Right cardiac atrium (tissue), 5 donors: Measurements from ENCODE around the gene AGO4. TPM values are rescaled to one million over a fixed set of nuclear protein-coding genes. Genes with fewer than 3 reads are reported as not detected.
A peak's percentile ranks its signal among the peaks of the same experiment; 100 is the strongest.
"Not testable (repeated sequence)": the region's sequence is repeated elsewhere in the genome, so short reads cannot be mapped to it uniquely, and the experiment has no call there.

Experiments used
- ATAC-seq, 2 donors: fragments of 200-7000 bp; cut with Tn5 transposase; one replicate each; pipeline versions ENCODE4 v1.8.0 to v1.9.1; 2020; ENCODE audit warnings: moderate library complexity in 2 of 2, mild to moderate bottlenecking in 1 of 2
- DNase-seq, 3 donors: peaks; one replicate each; pipeline ENCODE4 v3.0.0-alpha.2; 2020
- H3K27ac ChIP-seq: one replicate; pipeline ENCODE4 v1.5.1; 2013; ENCODE audit warnings: mild to moderate bottlenecking, low read length, control low read depth, moderate library complexity
- H3K27me3 ChIP-seq: one replicate; pipeline ENCODE4 v1.6.1; 2013; ENCODE audit not compliant: control insufficient read depth, insufficient read depth
- H3K4me1 ChIP-seq: one replicate; pipeline ENCODE4 v1.6.1; 2013; ENCODE audit warnings: low read length; ENCODE audit not compliant: control insufficient read depth, insufficient read depth
- H3K4me3 ChIP-seq: one replicate; pipeline ENCODE4 v1.5.1; 2013; ENCODE audit warnings: low read length, control low read depth
- H3K9me3 ChIP-seq: one replicate; pipeline ENCODE4 v1.6.1; 2013; ENCODE audit warnings: low read length; ENCODE audit not compliant: control insufficient read depth
- WGBS: extraction: QIAGEN DNeasy Blood & Tissue Kit; methylation state at CpG from one replicate; pipeline ENCODE4 v1.1.7; 2013; 5-methylcytosine and 5-hydroxymethylcytosine counted together
- intact Hi-C, 4 donors: fragments of 100-400 bp; cut with DNase I; formaldehyde crosslinking; loops; one replicate each; pipeline versions ENCODE4 v1.11.0 to v1.14.0; 2022 to 2023
- polyA plus RNA-seq: library from polyadenylated mRNA; stranded (reverse); fragments of 200-250 nt; gene quantifications from one replicate; pipeline ENCODE4 v1.2.3, GENCODE V29; 2013
- total RNA-seq, 4 donors: library from RNA; stranded (reverse); fragmentation: NEBNext Ultra II Directional; extraction: Animal tissue kit (Norgen Biotek cat#: 25700); gene quantifications; one replicate each; pipeline ENCODE4 v1.2.1, GENCODE V29; 2021
- donor health status: healthy with polysubstance abuse.
- donor health status: DM: no; HTN: yes; CAD: no.
- donor health status: DM: no; HTN: no; CAD: no.
- donor health status: DM: no; HTN: yes; CAD: no; lungs with severe emphysema.
- donor health status: DM: yes; HTN: yes; CAD: no.

AGO4 gene
- total and polyA plus RNA-seq, 5 donors: 8.5 to 22.9 (median 19.4) TPM

DNA sequence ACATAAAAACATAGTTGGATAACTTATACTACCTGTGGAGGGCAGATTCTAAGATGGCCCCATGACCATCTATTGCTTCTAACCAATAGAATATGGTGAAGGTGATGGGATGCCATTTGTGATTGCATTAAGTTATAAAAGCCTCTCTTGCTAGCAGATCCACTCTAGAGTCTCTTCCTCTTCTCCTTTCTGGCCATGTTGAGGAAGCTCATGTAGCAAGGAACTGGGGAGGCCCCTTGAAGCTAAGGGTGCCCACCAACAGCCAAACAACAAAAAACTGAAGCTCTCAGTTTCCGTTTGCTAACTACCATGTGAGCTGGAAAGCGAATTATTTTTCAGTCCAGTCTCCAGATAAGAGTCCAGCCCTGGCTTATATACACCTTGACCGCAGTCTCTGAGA is 59.2 kb downstream of the AGO4 start:
- ATAC-seq (no peak), DNase-seq (no peak)
- Histone ChIP-seq H3K4me1 (peaks cover 2% of the 10 kb centered on the region), H3K4me3 (no peak overlapping the region), H3K9me3 (no peaks in the 10 kb centered on the region), H3K27ac (no peak overlapping the region), H3K27me3 (no peaks in the 10 kb centered on the region)
- 75% methylated on average over 3 of the region's 3 CpGs for WGBS
- intact Hi-C loops: no loop called here

DNA sequence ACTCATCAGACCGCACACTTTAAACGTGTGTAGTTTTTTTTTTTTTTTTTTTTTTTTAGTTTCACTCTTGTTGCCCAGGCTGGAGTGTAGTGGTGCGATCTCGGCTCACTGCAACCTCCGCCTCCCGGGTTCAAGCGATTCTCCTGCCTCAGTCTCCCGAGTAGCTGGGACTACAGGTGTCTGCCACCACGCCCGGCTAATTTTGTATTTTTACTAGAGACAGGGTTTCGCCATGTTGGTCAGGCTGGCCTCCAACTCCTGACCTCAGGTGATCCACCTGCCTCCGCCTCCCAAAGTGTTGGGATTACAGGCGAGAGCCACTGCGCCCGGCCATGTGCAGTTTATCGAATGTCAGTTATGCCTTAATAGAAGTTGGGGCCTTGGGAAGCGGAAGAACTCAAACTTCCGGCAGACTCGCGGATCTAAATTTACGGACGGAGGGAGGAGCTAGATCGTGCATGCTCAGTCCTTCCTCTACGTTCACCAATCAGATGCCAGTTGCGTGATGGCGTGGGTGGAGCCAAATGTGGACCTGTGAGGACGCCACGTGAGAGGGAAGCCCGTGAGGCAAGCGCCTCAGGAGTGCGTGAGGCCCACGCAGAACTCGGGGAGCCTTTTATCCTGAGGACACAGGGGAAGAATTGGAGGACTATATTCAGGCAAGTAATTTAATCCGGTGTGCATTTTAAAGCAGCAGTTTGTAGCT is 61.6 kb downstream of the AGO4 start:
- H3K27me3 ChIP-seq, H3K4me1 ChIP-seq, intact Hi-C loops, ATAC-seq, H3K27ac ChIP-seq, H3K9me3 ChIP-seq, H3K4me3 ChIP-seq, DNase-seq: not testable (repeated sequence)
- WGBS: 91% methylated on average over 34 of the region's 34 CpGs

DNA sequence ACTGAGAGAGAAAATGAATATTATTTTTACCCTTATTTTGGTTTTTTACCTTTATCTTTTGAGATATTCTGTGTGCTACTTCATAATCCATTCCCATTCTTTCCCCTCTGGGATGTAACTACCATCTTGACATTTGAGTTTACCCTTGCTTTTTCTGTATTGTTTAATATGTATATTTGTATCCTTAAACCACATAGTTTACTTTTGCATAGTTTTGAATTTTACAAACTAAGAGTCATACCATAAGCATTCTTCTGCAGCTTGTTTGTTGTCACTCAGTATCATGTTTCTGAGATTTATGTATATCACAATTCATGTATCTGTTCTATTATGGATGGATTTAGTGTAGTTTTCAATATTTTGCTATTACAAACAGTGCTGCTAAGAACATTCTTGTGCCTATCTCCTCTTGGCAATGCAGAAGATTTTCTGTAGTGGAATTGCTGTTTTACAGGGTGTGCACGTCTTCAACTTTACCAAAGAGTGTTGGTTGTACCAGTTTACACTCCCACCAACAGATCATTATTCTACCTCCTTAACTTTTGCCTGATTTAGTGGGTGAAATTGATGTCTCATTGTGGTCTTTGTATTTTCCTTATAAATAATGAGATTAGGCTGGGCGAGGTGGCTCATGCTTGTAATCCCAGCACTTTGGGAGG is 63.0 kb downstream of the AGO4 start:
- 61% methylated on average over 2 of the region's 2 CpGs for WGBS
- no peaks in the 10 kb centered on the region for H3K9me3 ChIP-seq
- no peak overlapping the region for H3K27ac ChIP-seq
- no peaks in the 10 kb centered on the region for H3K27me3 ChIP-seq
- intact Hi-C loops: no loop called here
- no peak for ATAC-seq
- H3K4me1 ChIP-seq: no peaks in the 10 kb centered on the region
- DNase-seq: no peak
- no peak overlapping the region for H3K4me3 ChIP-seq

DNA sequence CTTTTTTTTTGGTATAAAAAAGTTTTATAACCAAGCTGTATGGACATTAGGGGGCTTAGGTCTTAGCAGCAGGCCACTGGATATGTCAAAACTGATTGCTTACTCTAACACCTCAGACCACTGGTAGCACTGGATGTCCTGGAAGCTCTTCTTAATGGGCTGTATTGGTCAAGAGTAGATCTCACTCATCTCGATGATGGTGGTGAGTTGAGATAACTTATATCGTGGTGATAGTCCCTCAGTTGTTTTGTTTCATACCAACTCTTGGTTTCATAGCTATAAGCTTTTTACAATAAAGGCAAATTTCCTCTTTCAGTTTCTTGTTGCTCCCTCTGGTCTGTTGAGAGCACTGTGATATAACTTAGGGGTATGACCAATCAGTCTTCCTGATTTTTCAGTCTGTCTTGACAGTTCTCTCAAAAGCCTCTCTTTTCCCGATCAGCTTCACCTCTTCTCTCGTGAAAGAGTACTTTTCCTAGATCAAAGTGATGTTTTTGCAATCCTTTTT is 65.5 kb downstream of the AGO4 start:
- intact Hi-C loops: no loop called here
- no peak for ATAC-seq

DNA sequence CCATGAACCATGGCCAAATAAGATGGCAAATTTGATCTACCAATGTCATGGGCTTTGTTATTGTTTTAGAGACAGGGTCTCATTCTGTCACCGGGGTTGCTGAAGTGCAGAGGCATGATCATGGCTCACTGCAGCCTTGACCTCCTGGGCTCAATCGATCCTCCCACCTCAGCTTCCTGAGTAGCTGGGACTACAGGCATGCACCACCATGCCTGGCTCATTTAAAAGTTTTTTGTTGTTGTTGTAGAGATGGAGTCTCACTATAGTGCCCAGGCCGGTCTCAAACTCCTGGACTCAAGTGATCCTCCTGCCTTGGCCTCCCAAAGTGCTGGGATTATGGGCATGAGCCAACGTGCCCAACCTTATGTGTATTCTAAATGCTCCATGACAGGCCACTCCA is 66.3 kb downstream of the AGO4 start:
- H3K9me3 ChIP-seq, H3K4me1 ChIP-seq, ATAC-seq, H3K4me3 ChIP-seq, H3K27ac ChIP-seq, H3K27me3 ChIP-seq, intact Hi-C loops, DNase-seq: not testable (repeated sequence)
- WGBS: 82% methylated on average over 4 of the region's 4 CpGs

More for the DNA sequence above, 65.5 kb downstream of the AGO4 start:
- Histone ChIP-seq H3K27me3 (no peaks in the 10 kb centered on the region), H3K9me3 (no peaks in the 10 kb centered on the region), H3K4me1 (no peaks in the 10 kb centered on the region), H3K4me3 (no peak overlapping the region), H3K27ac (no peak overlapping the region)
- 78% methylated on average over 4 of the region's 4 CpGs for WGBS
- no peak for DNase-seq

DNA sequence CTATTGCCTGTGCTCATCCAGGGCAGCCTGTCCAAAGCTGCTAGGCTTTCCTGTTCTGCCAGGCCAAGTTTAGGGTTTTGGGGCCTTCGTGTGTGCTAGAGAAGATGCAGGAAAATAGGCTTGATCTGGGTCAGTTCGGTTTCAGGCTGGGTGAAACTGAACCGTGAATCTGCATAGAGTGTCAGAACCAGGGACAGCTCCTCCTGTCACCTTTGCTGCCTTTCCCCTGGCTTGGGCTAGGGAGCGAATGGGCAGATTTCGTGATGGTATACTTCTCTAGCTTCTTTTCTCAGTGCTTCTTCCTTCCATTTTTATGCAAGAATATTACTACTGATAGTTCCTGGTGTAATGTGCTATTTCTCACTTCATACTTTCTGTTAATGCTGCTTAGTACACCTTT is 69.2 kb downstream of the AGO4 start:
- Histone ChIP-seq H3K27ac (no peak overlapping the region), H3K9me3 (no peaks in the 10 kb centered on the region), H3K4me3 (no peak overlapping the region), H3K4me1 (no peaks in the 10 kb centered on the region), H3K27me3 (no peaks in the 10 kb centered on the region)
- no peak for DNase-seq
- no peak for ATAC-seq
- 31% methylated on average over 5 of the region's 5 CpGs for WGBS
- intact Hi-C loops: no loop called here

DNA sequence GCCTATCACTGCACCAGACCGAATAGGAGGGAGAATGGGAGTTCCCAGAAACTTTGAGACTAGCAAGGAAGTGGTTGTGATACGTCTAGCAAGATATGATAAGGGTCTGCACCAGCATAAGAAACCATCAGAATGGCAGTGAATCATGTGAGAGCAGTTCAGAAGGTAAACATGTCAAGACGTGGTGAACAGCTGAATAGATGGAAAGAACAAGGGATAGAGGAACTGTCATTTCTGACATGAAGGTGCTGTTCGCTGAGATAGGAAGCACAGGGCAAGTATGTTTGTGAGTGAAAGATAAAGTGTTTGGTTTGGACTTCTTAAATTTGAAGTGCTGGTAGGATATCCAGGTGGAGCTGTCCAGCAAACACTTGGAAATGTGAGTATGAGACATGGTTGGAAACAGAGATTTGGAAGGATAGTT is 74.0 kb downstream of the AGO4 start:
- H3K27ac ChIP-seq: no peak overlapping the region
- H3K4me1 ChIP-seq: peaks cover 8% of the 10 kb centered on the region
- H3K9me3 ChIP-seq: no peaks in the 10 kb centered on the region
- H3K4me3 ChIP-seq: no peak overlapping the region
- ATAC-seq: no peak
- H3K27me3 ChIP-seq: no peaks in the 10 kb centered on the region
- 27% methylated on average over 4 of the region's 4 CpGs for whole genome bisulfite sequencing
- DNase-seq: no peak
- intact Hi-C loops: no loop called here

DNA sequence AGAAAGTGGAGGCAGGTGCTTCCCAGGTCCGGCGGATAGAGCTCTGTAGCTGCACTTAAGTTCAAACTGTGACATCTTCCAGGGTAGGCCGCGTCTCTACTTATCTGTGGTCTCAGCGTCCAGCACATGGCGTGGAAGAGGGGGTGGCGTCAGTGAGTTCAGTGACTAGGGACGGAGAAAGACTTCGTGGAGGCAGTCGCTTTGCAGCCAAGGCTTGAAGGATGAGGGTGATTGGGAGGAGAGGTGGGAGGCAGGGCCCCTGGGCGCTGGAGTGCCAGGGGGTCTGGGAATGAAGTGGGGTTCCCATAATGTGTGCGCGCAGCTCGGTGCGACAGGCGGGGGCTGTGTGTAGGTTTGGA is 74.7 kb downstream of the AGO4 start:
- H3K27ac ChIP-seq: no peak overlapping the region
- peaks cover 13% of the 10 kb centered on the region for H3K4me1 ChIP-seq
- DNase-seq (peak in 1 of 3 donors; percentile 13), ATAC-seq (no peak)
- H3K9me3 ChIP-seq: no peaks in the 10 kb centered on the region
- no peak overlapping the region for H3K4me3 ChIP-seq
- H3K27me3 ChIP-seq: no peaks in the 10 kb centered on the region
- 47% methylated on average over 16 of the region's 16 CpGs for WGBS
- intact Hi-C loops: no loop called here

DNA sequence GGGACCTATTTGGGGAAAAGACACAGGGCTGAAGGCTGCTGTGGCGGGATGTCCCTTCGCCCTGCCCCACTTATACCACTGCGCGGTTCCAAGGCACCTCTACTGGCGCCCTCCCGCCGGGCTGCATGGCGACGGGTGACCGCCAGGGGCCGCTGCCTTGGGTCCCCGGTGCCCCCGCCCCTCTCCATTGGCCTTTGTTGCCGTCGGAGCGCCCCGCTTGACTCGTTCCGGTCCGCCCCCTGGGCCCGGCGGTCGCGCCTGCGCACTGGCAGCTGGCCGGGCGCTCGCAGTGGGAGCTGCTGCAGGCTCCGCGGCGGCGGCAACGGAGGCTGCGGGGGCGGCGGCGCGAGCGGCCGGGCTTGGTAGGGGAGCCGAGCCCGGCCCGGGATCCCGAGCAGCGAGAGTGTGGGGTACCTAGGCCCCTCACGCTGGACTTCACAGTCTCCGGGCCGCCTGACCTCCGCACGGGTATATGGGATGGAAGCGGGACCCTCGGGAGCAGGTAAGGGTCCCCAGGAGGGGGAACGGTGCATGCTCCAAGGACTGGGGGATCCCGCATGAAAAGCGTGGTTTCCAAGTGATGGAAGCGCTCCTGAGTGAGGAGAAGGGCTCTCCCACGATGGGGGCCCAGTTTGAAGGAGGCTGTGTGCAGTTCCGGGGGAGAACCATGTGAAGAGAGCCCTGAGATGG is 75.3 kb downstream of the AGO4 start, which contains the start of gene AGO1:
Gene AGO1, plus strand, starts transcription at position 265 of the 690 bp plus-strand sequence. Its CDS starts 213 bp downstream, at position 478.
- Histone ChIP-seq H3K27me3 (no peaks in the 10 kb centered on the region), H3K4me3 (peak within 1 kb of the TSS; percentile 78), H3K9me3 (no peaks in the 10 kb centered on the region), H3K27ac (peak within 1 kb of the TSS; percentile 42), H3K4me1 (peaks cover 13% of the 10 kb centered on the region)
- intact Hi-C loops: no loop called here
- WGBS: under 1% methylated on average over 58 of the region's 58 CpGs
- ATAC-seq (peak; percentile 98), DNase-seq (peak; percentile 95 to 98 (median 97))

DNA sequence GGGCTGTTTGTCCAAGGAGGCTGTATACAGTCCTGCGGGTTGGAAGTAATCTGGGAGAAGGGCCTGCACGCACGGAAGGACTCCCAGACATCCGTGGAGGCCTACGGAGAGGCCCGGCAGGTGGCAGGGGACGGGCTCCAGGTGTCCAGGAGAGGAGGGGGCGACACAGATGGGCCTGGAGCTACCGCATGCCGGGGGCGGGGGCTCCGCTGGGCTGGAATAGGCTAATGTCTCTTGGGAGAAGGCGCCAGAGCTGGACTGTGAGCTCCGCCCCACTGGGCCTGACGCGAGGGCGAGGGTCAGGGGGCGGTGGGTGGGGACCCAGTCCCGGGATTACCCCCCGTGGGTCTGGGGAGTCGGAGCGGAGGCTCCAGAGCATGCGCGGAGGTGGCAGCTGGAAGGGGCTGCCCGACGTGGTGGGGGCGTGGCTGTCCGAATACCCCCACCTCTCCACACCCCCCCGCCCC is 75.9 kb downstream of the AGO4 start:
- WGBS: 2% methylated on average over 29 of the region's 29 CpGs
- intact Hi-C loops: no loop called here

DNA sequence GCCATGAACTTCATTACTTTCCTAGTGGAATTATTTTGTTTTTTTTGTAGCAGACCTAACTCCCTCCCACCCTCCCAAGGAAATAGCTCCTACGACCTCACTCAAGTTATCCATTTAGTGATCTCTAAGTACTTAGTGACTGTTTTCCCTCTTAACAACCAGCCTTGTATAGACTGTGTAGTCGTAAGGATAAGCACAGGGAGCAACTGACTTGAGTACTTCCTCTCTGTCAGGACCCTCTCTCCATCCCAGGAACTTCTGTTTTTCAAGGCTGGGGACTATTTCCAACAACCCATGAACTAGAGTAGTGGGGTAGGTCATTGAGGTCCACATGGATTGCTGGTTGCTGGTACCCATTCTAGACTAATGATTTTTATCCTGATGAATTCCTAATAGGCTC is 77.1 kb downstream of the AGO4 start:
- WGBS: 36% methylated on average over 2 of the region's 2 CpGs
- no peak for DNase-seq
- Histone ChIP-seq H3K4me3 (no peak overlapping the region), H3K27ac (no peak overlapping the region), H3K27me3 (no peaks in the 10 kb centered on the region), H3K9me3 (no peaks in the 10 kb centered on the region), H3K4me1 (peaks cover 13% of the 10 kb centered on the region)
- intact Hi-C loops: no loop called here
- ATAC-seq: no peak

More for the DNA sequence above, 75.9 kb downstream of the AGO4 start:
- H3K4me3 ChIP-seq: peak overlapping the region; percentile 78
- no peaks in the 10 kb centered on the region for H3K27me3 ChIP-seq
- peaks cover 13% of the 10 kb centered on the region for H3K4me1 ChIP-seq
- DNase-seq (peak; percentile 66 to 87 (median 81)), ATAC-seq (peak; percentile 50 to 70)
- H3K27ac ChIP-seq: peak overlapping the region; percentile 16
- no peaks in the 10 kb centered on the region for H3K9me3 ChIP-seq
